Mesenchymal stem cell (in vitro differentiated cells and primary cell): ENCODE data around the gene COL8A2.

Experiments
- DNase-seq: peaks from one replicate; pipeline ENCODE4 v3.0.0-alpha.2; 2013
- H2AFZ ChIP-seq: one replicate; pipeline ENCODE4 v1.6.1; 2013; ENCODE audit warnings: low read depth, mild to moderate bottlenecking, control low read depth, inconsistent platforms, low read length, moderate library complexity
- H2AK5ac ChIP-seq: 2 replicates; pipeline ENCODE4 v1.6.1; 2013; ENCODE audit warnings: low read length, moderate library complexity, mild to moderate bottlenecking, inconsistent platforms; ENCODE audit not compliant: severe bottlenecking
- H2BK120ac ChIP-seq: one replicate; pipeline ENCODE4 v1.6.1; 2013; ENCODE audit warnings: low read depth, mild to moderate bottlenecking, inconsistent platforms, low read length, moderate library complexity
- H2BK12ac ChIP-seq, 2 experiments: one replicate each; pipeline ENCODE4 v1.6.1; 2013; ENCODE audit warnings: inconsistent platforms in 2 of 2, low read length in 2 of 2, mild to moderate bottlenecking in 2 of 2, moderate library complexity in 2 of 2, control low read depth in 1 of 2
- H2BK15ac ChIP-seq: one replicate; pipeline ENCODE4 v1.6.1; 2013; ENCODE audit warnings: mild to moderate bottlenecking, low read depth, inconsistent platforms; ENCODE audit not compliant: poor library complexity, severe bottlenecking
- H2BK5ac ChIP-seq: 2 replicates; pipeline ENCODE4 v1.6.1; 2013; ENCODE audit warnings: low read depth, mild to moderate bottlenecking, low read length, control low read depth, inconsistent platforms; ENCODE audit not compliant: poor library complexity, severe bottlenecking
- H3K14ac ChIP-seq, 2 experiments: one replicate each; pipeline ENCODE4 v1.6.1; 2013; ENCODE audit warnings: inconsistent platforms in 2 of 2, low read length in 2 of 2, control low read depth in 1 of 2, mild to moderate bottlenecking in 1 of 2, moderate library complexity in 1 of 2
- H3K18ac ChIP-seq, 2 experiments: one replicate each; pipeline ENCODE4 v1.6.1; 2013; ENCODE audit warnings: inconsistent platforms in 2 of 2, low read length in 2 of 2, control low read depth in 1 of 2, low read depth in 1 of 2, mild to moderate bottlenecking in 1 of 2
- H3K23ac ChIP-seq, 2 experiments: one replicate each; pipeline ENCODE4 v1.6.1; 2013; ENCODE audit warnings: inconsistent platforms in 2 of 2, low read length in 2 of 2, mild to moderate bottlenecking in 2 of 2, moderate library complexity in 2 of 2, control low read depth in 1 of 2
- H3K27ac ChIP-seq: 2 replicates; pipeline ENCODE4 v1.5.1; 2013; ENCODE audit warnings: mild to moderate bottlenecking, moderate library complexity, low read length, control low read depth, inconsistent platforms; ENCODE audit not compliant: poor library complexity, severe bottlenecking
- H3K27me3 ChIP-seq, 2 experiments: 2 replicates each; pipeline versions ENCODE4 v1.6.1 to v1.7.0; 2013; ENCODE audit warnings: low read length in 2 of 2, mild to moderate bottlenecking in 2 of 2, moderate library complexity in 2 of 2, control low read depth in 1 of 2, inconsistent platforms in 1 of 2; ENCODE audit not compliant: control insufficient read depth in 1 of 2, insufficient read depth in 1 of 2
- H3K36me3 ChIP-seq, 2 experiments: 2 replicates each; pipeline versions ENCODE4 v1.6.1 to v1.7.0; 2013; ENCODE audit warnings: low read length in 2 of 2, control low read depth in 1 of 2, inconsistent platforms in 1 of 2, low read depth in 1 of 2, mild to moderate bottlenecking in 1 of 2; ENCODE audit not compliant: insufficient read depth in 2 of 2, control insufficient read depth in 1 of 2
- H3K4ac ChIP-seq, 2 experiments: one replicate each; pipeline ENCODE4 v1.6.1; 2013; ENCODE audit warnings: inconsistent platforms in 2 of 2, low read length in 2 of 2, mild to moderate bottlenecking in 2 of 2, moderate library complexity in 2 of 2, control low read depth in 1 of 2, low read depth in 1 of 2
- H3K4me1 ChIP-seq: 2 replicates; pipeline ENCODE4 v1.6.1; 2013; ENCODE audit warnings: low read depth, low read length, control low read depth; ENCODE audit not compliant: control insufficient read depth, insufficient read depth
- H3K4me2 ChIP-seq: 2 replicates; pipeline ENCODE4 v1.6.1; 2013; ENCODE audit warnings: low read length, mild to moderate bottlenecking, inconsistent platforms; ENCODE audit not compliant: poor library complexity, severe bottlenecking
- H3K4me3 ChIP-seq, 2 experiments: 2 replicates each; pipeline versions ENCODE4 v1.5.1 to v1.7.0; 2013; ENCODE audit warnings: low read length in 2 of 2, mild to moderate bottlenecking in 2 of 2, control low read depth in 1 of 2, low read depth in 1 of 2; ENCODE audit not compliant: insufficient read depth in 1 of 2
- H3K79me1 ChIP-seq: replicated peaks from 2 replicates; pipeline ENCODE4 v1.6.1; 2013; ENCODE audit warnings: mild to moderate bottlenecking, control low read depth, low read length, inconsistent platforms; ENCODE audit not compliant: poor library complexity, severe bottlenecking
- H3K9ac ChIP-seq: 2 replicates; pipeline ENCODE4 v1.7.0; 2013; ENCODE audit warnings: mild to moderate bottlenecking, low read length, moderate library complexity
- H3K9me3 ChIP-seq: 2 replicates; pipeline ENCODE4 v1.7.0; 2013; ENCODE audit warnings: mild to moderate bottlenecking, low read length; ENCODE audit not compliant: control insufficient read depth
- H4K8ac ChIP-seq: one replicate; pipeline ENCODE4 v1.6.1; 2013; ENCODE audit warnings: inconsistent platforms, mild to moderate bottlenecking, low read length, moderate library complexity
- H4K91ac ChIP-seq: one replicate; pipeline ENCODE4 v1.6.1; 2013; ENCODE audit warnings: mild to moderate bottlenecking, low read length, inconsistent platforms
- WGBS: methylation state at CpG from one replicate; pipeline ENCODE4 v1.1.7; 2013; ENCODE audit warnings: mixed read lengths; 5-methylcytosine and 5-hydroxymethylcytosine counted together

Gene COL8A2

GRCh38 chr1:36108314-36108713, 16.7 kb downstream of the COL8A2 start:
- H3K4ac ChIP-seq: no peak overlapping the region
- peaks cover 0 to 5% of the 10 kb centered on the region in 2 experiments for H3K36me3 ChIP-seq
- H3K4me1 ChIP-seq: peaks cover 35% of the 10 kb centered on the region
- no peak overlapping the region for H3K18ac ChIP-seq
- H2BK120ac ChIP-seq: no peak overlapping the region
- no peak overlapping the region for H3K9ac ChIP-seq
- no peak overlapping the region for H4K8ac ChIP-seq
- WGBS: 90% methylated on average over 12 of the region's 14 CpGs
- H3K79me1 ChIP-seq: no peaks in the 10 kb centered on the region
- peak overlapping the region; percentile 76 for H2AK5ac ChIP-seq
- H3K4me2 ChIP-seq: peak overlapping the region; percentile 20
- DNase-seq: peak; percentile 13
- H2BK12ac ChIP-seq: peak overlapping the region in 1 of 2 experiments; percentile 38
- no peak overlapping the region for H2AFZ ChIP-seq
- no peak overlapping the region for H4K91ac ChIP-seq
- no peaks in the 10 kb centered on the region for H3K9me3 ChIP-seq
- peak overlapping the region; percentile 93 for H3K27ac ChIP-seq
- H3K14ac ChIP-seq: no peak overlapping the region
- H3K27me3 ChIP-seq: no peaks in the 10 kb centered on the region
- H2BK5ac ChIP-seq: no peak overlapping the region
- no peak overlapping the region for H2BK15ac ChIP-seq
- no peak overlapping the region for H3K4me3 ChIP-seq
- no peak overlapping the region for H3K23ac ChIP-seq

DNA sequence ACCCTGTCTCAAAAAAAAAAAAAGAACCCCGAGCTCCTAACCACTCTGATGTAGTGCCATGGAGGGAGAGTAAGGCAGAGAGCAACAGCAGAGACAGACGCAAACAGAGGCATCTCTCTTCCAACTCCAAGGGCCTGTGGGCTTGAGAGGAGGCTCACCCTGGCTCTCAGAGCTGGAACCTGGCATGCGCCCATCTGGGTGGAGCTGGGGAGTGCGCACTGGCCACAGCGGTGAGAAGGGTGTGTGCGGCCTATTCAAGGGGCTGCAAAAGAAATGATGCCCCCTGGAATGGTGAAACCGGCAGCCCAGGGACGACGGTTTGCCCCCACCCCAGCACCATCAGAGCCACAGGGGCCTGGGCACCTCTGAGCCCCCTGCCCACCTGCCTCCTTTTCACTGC, 17.6 kb downstream of the COL8A2 start:
- Histone ChIP-seq H2BK12ac (no peak overlapping the region), H4K8ac (no peak overlapping the region), H3K23ac (no peak overlapping the region), H2BK5ac (no peak overlapping the region), H2BK120ac (no peak overlapping the region), H2AK5ac (peak overlapping the region; percentile 50), H2AFZ (no peak overlapping the region), H3K4ac (no peak overlapping the region), H3K9me3 (no peaks in the 10 kb centered on the region), H3K4me1 (peaks cover 35% of the 10 kb centered on the region), H3K79me1 (no peaks in the 10 kb centered on the region), H3K9ac (no peak overlapping the region), H3K14ac (peak overlapping the region in 1 of 2 experiments; percentile 49), H3K4me2 (no peak overlapping the region), H2BK15ac (no peak overlapping the region), H3K36me3 (no peaks in the 10 kb centered on the region), H3K18ac (no peak overlapping the region), H3K27me3 (no peaks in the 10 kb centered on the region), H3K27ac (peak overlapping the region; percentile 15), H4K91ac (peak overlapping the region; percentile 45), H3K4me3 (no peak overlapping the region)
- no peak for DNase-seq
- 91% methylated on average over 9 of the region's 9 CpGs for WGBS

DNA sequence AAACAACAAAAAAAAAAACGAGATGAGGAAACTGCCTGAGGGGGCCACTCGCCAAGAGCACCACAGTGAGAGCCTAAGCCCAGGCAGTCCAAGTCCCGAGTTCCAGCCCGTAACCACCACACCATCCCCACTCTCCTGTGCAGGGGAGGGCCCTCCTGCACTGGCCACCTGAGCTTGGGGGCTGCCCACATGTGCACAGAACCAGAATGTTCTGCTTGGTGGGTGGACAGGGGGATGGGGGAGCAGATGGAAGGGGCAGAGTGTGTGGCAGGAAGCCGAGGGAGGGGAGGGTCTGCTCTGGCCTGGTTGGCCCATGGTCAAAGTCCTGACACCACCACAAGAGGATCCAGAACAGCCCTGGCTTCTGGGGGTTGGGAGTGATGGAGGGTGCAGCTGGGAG, 18.8 kb downstream of the COL8A2 start:
- Histone ChIP-seq H3K27ac (peak overlapping the region; percentile 24), H3K79me1 (no peaks in the 10 kb centered on the region), H3K4me3 (no peak overlapping the region), H3K9me3 (no peaks in the 10 kb centered on the region), H2AK5ac (no peak overlapping the region), H3K4me1 (peaks cover 35% of the 10 kb centered on the region), H2BK5ac (no peak overlapping the region), H2AFZ (no peak overlapping the region), H3K18ac (no peak overlapping the region), H3K4me2 (no peak overlapping the region), H2BK120ac (no peak overlapping the region), H3K27me3 (no peaks in the 10 kb centered on the region), H3K14ac (no peak overlapping the region), H2BK15ac (no peak overlapping the region), H2BK12ac (peak overlapping the region in 1 of 2 experiments; percentile 45), H4K91ac (no peak overlapping the region), H3K9ac (no peak overlapping the region), H4K8ac (no peak overlapping the region), H3K4ac (no peak overlapping the region), H3K36me3 (no peaks in the 10 kb centered on the region), H3K23ac (no peak overlapping the region)
- DNase-seq: no peak
- WGBS: 46% methylated on average over 3 of the region's 5 CpGs

DNA sequence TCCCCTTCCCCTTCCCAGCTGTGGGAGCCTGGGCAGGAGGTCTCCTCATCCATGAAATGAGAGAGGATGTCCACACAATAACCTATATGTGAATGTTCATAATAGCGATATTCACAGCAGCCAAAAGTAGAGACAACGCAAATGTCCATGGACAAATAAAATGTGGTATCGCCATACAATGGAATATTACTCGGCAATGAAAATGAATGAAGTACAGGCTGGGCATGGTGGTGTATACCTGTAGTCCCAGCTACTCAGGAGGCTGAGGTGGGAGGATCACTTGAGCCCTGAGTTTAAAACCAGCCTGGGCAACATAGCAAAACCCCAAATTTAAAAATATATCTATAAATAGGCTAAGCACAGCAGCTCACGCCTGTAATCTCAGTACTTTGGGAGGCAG, 23.5 kb downstream of the COL8A2 start:
- Histone ChIP-seq H3K4me3 (no peak overlapping the region), H3K27me3 (no peaks in the 10 kb centered on the region), H3K79me1 (no peaks in the 10 kb centered on the region), H3K23ac (no peak overlapping the region), H3K18ac (no peak overlapping the region), H3K4me1 (peaks cover 15% of the 10 kb centered on the region), H2BK5ac (no peak overlapping the region), H4K91ac (no peak overlapping the region), H3K4me2 (no peak overlapping the region), H3K9ac (no peak overlapping the region), H3K4ac (no peak overlapping the region), H2BK12ac (no peak overlapping the region), H2AFZ (no peak overlapping the region), H3K14ac (no peak overlapping the region), H2BK120ac (no peak overlapping the region), H4K8ac (no peak overlapping the region), H2AK5ac (no peak overlapping the region), H3K9me3 (no peaks in the 10 kb centered on the region), H3K36me3 (peaks cover 0 to 27% of the 10 kb centered on the region in 2 experiments), H2BK15ac (no peak overlapping the region), H3K27ac (no peak overlapping the region)
- 97% methylated on average over 4 of the region's 5 CpGs for WGBS
- DNase-seq: no peak
